Lower leg skin (tissue), 3 donors: ENCODE data around the gene GPX4.

Experiments used
- POLR2A ChIP-seq, 2 donors: fragments of 450-650 bp; IDR thresholded peaks; one replicate each; pipeline ENCODE4 v1.6.1; 2016 to 2017; ENCODE audit warnings: antibody characterized with exemption in 2 of 2, mild to moderate bottlenecking in 1 of 2, moderate library complexity in 1 of 2
- TF ChIP-seq, protein P1 (sequence below), 3 donors: fragments of 450-650 bp; IDR thresholded peaks; one replicate each; pipeline ENCODE4 v1.5.1; 2016; ENCODE audit warnings: antibody characterized with exemption in 3 of 3, mild to moderate bottlenecking in 3 of 3, moderate library complexity in 2 of 3

DNA sequence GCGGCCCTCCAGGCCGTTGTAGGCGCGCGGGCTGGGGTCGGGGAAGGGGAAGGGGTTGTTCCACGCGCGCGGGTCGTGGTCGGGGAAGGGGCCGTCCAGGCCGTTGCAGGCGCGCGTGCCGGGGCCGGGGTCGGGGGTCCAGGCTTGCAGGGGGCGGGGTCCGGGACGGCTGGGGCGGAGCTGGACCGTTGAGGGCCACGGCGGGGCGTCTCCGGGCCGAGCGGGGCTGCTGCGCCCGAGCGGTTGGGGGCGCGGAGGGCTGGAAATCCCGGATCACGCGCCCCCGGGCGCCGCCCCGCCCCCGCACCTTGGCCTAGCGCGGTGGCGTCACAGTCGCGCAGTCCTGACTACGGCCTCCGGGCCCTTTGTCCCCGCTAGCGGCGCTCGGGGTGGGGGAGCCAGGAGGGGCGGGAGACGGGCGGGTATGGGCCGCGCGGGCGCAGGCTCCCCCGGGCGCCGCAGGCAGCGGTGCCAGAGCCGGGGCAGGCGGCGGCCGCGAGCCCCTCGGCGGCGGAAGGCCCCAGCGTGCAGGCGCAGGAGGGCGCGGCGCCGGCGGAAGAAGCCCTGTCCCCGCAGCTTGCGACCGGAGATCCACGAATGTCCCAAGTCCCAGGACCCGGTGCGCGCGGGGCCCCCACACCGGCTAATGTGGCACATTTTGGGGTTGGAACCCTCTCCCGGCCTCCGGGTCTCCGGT is 665 bp downstream of the GPX4 start:
- TF ChIP-seq, protein P1, sequence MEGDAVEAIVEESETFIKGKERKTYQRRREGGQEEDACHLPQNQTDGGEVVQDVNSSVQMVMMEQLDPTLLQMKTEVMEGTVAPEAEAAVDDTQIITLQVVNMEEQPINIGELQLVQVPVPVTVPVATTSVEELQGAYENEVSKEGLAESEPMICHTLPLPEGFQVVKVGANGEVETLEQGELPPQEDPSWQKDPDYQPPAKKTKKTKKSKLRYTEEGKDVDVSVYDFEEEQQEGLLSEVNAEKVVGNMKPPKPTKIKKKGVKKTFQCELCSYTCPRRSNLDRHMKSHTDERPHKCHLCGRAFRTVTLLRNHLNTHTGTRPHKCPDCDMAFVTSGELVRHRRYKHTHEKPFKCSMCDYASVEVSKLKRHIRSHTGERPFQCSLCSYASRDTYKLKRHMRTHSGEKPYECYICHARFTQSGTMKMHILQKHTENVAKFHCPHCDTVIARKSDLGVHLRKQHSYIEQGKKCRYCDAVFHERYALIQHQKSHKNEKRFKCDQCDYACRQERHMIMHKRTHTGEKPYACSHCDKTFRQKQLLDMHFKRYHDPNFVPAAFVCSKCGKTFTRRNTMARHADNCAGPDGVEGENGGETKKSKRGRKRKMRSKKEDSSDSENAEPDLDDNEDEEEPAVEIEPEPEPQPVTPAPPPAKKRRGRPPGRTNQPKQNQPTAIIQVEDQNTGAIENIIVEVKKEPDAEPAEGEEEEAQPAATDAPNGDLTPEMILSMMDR (IDR thresholded peaks at IDR 0.05), result no peak
- no peak for TF ChIP-seq POLR2A (IDR thresholded peaks at IDR 0.05)
